HG03103 (cell line): ENCODE measurements around the gene OPRD1.

Experiments
- ATAC-seq: cut with Tn5 transposase; IDR thresholded peaks from one replicate; pipeline ENCODE4 v1.9.1; 2021; ENCODE audit warnings: low read depth; ENCODE audit not compliant: unreplicated experiment

The OPRD1 gene

DNA sequence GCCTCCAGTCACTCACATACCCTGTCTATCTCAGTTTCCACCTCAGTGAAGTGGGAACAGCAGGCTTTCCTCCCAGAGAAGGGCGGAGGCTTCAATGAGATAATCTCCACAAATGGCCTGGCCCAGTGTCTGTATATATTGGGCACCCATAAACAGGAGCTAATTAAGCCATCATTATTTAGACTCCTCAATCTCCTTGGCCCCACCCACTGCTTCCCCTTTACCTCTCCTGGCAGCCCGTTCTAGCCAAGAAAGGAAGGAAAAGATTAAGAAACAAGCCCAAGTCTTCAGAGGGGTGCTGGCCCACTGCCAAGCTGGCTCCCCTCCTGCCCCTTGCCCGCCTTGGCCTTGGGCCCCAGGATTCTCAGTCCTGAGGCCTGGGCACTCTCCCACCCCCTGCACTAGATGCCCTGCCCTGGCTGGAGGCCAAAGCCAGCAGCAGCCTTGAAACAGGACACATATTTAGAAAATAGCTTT is 86.5 kb downstream of the OPRD1 start:
- no peak for ATAC-seq

DNA sequence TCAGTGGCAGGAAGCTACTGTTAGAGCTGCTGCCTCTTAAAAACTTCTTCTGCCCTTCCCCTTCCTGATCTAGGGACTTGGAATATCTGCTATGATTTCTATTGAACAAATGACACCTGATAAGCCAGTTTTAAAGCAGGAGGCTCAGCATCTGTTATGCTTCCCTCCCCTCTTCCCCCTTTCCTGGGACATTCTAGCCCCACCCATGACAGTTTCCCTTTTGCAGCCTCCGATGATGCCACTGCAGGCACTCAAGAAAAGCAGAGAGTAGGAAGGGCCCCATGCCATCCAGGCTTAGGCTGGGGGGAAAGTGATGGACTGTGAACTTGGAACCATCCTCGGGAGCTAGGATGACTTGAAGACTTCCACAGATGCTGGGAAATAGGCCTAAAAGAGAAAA is 87.3 kb downstream of the OPRD1 start:
- no peak for ATAC-seq

- ATAC-seq, result no peak
These were observed 88.6 kb downstream of the OPRD1 start for GRCh38 chr1:28900562-28900961.

GRCh38 chr1:28902738-28903137 is 90.8 kb downstream of the OPRD1 start:
- no peak for ATAC-seq

- ATAC-seq, result no peak
These were observed 94.1 kb downstream of the OPRD1 start for GRCh38 chr1:28905921-28906666.

GRCh38 chr1:28909198-28909597 is 97.2 kb downstream of the OPRD1 start:
- ATAC-seq, result no peak

- no peak for ATAC-seq
These were observed 98.6 kb downstream of the OPRD1 start for GRCh38 chr1:28910379-28911115.

DNA sequence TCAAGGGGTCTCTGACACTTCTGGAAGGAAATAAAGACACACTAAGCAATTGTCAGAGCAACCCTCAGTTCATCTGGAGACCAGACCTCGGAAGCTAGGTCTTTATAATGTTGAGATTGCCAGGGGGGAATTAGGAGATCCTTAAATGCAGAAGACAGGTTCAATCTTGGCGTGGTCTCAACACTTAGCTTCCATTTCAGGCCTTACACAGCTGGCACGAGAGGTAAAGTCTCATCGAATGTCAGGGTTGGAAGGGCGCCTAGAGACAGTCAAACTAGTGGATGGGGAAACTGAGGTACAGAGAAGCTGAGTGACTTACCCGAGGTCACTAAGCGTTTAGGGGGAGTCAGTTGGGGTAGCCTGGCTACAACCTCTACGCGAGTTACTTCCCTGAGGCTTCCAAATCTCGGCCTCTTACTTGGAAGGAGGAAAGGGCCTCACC is 101.8 kb downstream of the OPRD1 start:
- ATAC-seq, result no peak

GRCh38 chr1:28914228-28915030 is 102.5 kb downstream of the OPRD1 start, which contains the start of gene EPB41:
Gene EPB41, plus strand, starts transcription at chr1:28914569. Its CDS starts 72,869 bp downstream, at chr1:28987438.
- ATAC-seq, result peak; percentile 78

DNA sequence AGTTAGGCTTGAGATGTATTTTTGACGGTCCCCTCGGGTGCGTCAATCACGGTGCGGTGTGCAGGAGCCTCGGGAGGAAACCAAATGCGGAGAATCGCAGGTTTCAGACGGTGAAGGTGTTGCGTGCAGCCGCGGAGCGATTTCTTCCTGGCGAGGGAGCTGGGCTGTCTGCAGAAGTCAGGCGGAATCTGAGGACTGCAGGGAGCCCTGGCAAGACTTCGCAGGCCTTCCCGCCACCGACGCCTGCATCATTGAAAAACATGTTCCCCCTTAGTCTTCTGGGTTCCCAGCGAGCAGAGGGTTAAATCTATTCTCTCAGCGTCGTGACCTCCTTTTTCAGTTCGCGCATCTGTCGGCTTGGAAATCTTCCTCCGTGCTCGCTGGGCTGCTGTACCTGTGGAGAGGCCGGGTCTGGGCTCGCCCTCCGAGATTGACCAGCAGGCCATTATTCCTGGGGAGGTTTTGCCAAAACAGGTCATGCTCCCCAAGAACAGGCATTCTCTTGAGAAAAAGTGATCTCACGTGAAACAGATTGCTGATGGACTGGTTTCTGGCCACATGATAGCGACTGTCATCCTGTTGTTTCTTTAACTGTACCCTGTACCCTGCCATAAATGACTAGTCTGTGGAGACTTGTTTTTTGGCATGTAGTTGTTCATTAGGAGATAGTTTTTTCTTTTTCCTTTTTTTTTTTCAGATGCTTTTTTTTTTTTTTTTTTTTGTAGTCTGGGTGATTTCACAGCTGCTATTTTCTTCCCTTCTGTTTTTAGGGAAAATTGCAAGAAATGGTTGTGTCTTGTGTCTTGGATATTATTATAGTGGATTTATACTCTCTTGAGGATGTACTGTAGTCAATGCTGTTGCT is 103.3 kb downstream of the OPRD1 start:
- ATAC-seq, result no peak

GRCh38 chr1:28917757-28918118 is 105.8 kb downstream of the OPRD1 start:
- ATAC-seq, result no peak
